Fibroblast of skin of scalp (primary cell): ENCODE measurements around the gene RSPRY1.
A peak's percentile ranks its signal among the peaks of the same experiment; 100 is the strongest.
"Not testable (repeated sequence)": the region's sequence is repeated elsewhere in the genome, so short reads cannot be mapped to it uniquely, and the experiment has no call there.

ENCODE experiments used
- DNase-seq: peaks from one replicate; pipeline ENCODE4 v3.0.0-alpha.2; 2013

Gene RSPRY1

DNA sequence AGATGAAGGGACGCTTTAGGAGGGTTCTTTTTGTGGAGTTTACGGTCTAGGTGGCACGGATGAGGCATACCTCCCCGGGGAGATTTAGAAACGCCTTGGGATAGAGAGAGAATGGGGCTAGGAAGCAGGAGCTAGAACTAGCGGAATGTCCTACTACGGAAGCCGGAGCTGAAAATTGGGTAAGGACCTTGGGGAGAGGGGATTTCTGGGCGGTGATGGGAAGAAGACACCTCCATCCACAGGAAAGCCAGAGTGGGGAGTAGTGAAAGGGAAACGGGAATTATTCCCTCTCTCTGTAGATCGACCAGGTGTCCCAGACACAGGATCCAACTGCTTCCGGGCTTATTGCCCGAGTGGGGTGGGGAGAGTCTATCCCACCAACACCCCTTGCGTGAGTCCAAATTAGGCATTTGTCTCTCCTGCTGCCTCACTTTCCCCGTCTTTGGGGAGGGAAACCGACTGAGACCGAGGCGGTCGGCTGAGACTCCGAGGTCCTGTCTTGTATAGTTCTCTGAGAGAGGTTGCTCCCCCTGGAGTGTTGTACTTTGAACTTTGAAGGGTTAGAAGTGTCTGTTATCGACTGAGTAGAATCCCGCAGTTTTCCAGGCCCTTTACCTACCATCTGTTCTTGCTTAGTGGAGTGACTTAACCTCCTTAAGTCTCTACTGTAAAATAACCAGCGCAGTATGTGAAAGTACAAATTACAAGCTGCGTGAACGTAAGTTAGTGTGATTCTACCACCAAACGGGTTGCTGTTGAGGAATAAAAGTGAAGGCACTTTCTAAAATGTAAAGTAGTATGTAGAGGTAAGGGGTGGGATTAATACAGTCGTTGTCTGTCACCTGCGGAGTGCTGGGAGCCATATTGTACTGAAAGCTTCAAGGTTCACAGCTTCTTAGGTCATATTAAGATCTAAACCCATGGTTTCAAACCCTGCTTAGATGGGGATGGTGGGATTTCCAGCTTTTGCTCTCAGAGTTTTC, 1.0 kb downstream of the RSPRY1 start:
- DNase-seq, result peak; percentile 27

GRCh38 chr16:57187902-57188710, 2.0 kb downstream of the RSPRY1 start:
- not testable (repeated sequence) for DNase-seq

GRCh38 chr16:57188711-57189002, 2.5 kb downstream of the RSPRY1 start:
- DNase-seq, result no peak

DNA sequence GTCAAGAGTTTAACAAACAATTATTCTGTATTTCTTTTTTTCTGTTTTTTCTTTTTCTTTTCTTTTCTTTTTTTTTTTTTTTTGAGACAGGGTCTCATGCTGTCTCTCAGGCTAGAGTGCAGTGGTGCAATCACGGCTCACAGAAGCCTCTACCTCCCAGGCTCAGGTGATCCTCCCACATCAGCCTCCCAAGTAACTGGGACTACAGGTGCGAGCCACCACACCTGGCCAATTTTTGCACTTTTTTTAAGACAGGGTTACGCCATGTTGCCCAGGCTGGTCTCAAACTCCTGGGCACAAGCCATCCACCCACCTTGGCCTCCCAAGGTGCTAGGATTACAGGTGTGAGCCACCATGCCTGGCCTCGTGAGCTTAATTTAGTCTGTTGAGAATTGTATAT, 3.4 kb downstream of the RSPRY1 start:
- DNase-seq, result not testable (repeated sequence)

GRCh38 chr16:57190136-57190535, 4.0 kb downstream of the RSPRY1 start:
- DNase-seq, result no peak

GRCh38 chr16:57191056-57191571, 5.0 kb downstream of the RSPRY1 start:
- DNase-seq, result peak; percentile 34

- peak; percentile 62 for DNase-seq
These were observed 6.0 kb downstream of the RSPRY1 start for GRCh38 chr16:57192146-57192545.

DNA sequence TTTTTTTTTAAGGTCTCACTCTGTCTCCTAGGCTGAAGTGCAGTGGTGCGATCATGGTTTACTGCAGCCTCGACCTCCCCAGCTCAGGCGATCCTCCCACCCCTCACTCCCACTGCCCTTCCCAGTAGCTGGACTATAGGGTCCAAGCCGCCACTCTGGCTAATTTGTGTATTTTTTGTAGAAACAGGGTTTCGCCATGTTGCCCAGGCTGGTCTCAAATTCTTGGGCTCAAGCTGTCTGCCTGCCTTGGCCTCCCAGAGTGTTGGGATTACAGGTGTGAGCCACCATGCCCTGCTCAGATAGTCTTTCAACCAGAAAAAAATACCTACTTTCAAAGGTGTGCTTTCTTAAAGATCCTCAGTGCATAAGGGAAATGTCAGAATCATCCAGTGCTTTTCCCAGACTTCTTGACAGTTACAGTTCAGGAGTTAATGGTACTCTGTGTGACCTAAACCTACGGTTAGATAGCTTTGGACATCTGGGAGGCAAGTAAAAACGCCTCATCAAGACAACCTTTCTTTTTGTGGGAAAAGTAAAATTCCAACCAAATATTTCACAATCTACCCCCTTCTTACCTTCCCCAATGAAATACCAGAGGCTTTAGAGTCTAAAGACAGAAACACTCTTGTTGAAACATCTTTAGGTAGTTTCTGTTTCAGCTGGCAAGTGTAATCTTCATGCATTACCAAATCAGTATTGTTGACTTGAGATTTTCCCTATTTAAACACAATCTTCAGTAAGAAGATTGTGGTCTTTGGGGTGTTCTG, 6.8 kb downstream of the RSPRY1 start:
- DNase-seq, result peak; percentile 20

DNA sequence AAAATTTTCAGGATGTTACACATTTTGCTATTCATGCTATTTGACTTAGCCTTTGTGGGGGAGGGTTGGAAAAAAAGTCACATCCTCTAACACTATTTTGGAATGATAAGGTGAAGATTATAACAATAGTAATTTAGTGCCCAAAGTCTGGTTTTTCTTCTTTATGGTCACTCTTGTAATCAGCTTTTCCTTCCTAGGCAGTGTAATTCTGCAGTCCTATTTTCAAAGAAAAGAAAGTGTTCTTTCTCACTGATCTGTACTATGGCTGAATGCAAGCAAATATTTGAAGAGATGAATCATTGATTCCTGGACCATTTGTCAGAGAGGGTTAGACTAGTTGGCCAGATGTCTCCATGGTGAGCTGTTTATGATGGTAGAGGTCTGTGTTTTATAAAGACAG, 8.4 kb downstream of the RSPRY1 start:
- peak; percentile 92 for DNase-seq

- DNase-seq, result no peak
These were observed 10.2 kb downstream of the RSPRY1 start for GRCh38 chr16:57196286-57196685.

- no peak for DNase-seq
These were observed 10.6 kb downstream of the RSPRY1 start for GRCh38 chr16:57196753-57197152.

GRCh38 chr16:57200321-57200720, 14.2 kb downstream of the RSPRY1 start:
- not testable (repeated sequence) for DNase-seq

GRCh38 chr16:57200926-57201325, 14.8 kb downstream of the RSPRY1 start:
- not testable (repeated sequence) for DNase-seq

- no peak for DNase-seq
These were observed 16.2 kb downstream of the RSPRY1 start for GRCh38 chr16:57202095-57202886.

DNA sequence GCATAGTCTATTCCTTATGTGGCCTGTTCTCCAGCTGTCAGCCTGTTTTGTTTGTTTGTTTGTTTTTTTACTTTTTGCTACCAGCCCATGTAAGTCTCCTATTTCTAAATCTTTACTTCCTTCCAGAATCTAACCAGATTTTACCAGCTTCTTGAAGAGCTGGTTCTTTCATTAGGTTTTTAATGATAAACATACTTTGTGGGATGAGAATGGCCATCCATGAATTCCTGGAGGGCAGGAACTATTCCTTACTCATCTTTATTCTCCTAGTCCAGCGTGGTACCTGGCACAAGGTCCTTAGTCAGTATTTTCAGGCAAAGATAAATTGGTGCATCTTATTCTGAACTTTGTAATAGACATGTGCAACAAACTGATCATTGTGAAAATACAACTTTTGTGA, 17.3 kb downstream of the RSPRY1 start:
- no peak for DNase-seq

GRCh38 chr16:57204675-57205074, 18.5 kb downstream of the RSPRY1 start:
- no peak for DNase-seq

DNA sequence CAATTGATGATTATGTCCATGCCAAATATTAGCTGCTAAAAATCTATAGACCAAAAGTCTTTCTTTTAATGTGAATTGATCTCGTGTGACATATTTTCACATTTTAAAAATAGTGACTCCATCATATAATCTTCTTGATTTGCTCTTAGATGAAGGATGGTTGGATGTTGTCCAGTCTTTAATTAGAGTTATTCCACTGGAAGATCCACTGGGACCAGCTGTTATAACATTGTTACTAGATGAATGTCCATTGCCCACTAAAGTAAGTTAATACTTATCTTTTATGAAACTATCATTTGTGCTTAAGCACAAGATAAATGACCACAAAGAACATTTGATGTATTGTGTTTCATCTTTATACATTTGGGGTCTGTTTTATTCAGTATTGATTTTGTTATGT, 22.8 kb downstream of the RSPRY1 start:
- DNase-seq, result no peak

DNA sequence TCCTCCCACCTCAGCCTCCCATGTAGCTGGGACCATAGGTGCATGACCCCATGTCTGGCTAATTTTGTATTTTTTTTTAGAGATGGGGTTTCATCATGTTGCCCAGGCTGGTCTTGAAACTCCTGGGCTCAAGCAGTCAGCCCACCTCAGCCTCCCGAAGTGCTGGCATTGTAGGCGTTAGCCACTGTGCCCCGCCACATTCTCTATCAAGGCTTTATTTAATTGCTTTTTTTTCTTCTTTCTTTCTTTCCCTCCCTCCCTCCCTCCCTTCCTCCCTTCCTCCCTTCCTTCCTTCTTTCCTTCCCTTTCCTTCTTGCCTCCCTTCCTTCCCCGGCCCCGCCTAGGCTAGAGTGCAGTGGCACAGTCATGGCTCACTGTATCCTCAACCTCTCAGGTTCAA, 23.7 kb downstream of the RSPRY1 start:
- DNase-seq, result no peak

- DNase-seq, result no peak
These were observed 27.3 kb downstream of the RSPRY1 start for GRCh38 chr16:57213462-57213861.

- DNase-seq, result no peak
These were observed 30.8 kb downstream of the RSPRY1 start for GRCh38 chr16:57216968-57217367.

GRCh38 chr16:57223057-57223456, 36.9 kb downstream of the RSPRY1 start:
- DNase-seq, result no peak
